BLaER1 (cell line): Measurements from ENCODE around the gene ATXN2L.

Experiments used
- H3K27ac ChIP-seq: shearing (Covaris generic); formaldehyde crosslinking; 2 replicates; pipeline ENCODE4 v1.8.1; 2022
- H3K27me3 ChIP-seq: shearing (Covaris generic); formaldehyde crosslinking; 2 replicates; pipeline ENCODE4 v1.8.1; 2022
- H3K36me3 ChIP-seq: shearing (Covaris generic); formaldehyde crosslinking; 2 replicates; pipeline ENCODE4 v1.8.1; 2022
- H3K4me1 ChIP-seq: shearing (Covaris generic); formaldehyde crosslinking; 2 replicates; pipeline ENCODE4 v1.8.1; 2022
- H3K4me2 ChIP-seq: shearing (Covaris generic); formaldehyde crosslinking; 2 replicates; pipeline ENCODE4 v1.8.1; 2022
- H3K4me3 ChIP-seq: shearing (Covaris generic); formaldehyde crosslinking; 2 replicates; pipeline ENCODE4 v1.8.1; 2022
- H3K9ac ChIP-seq: shearing (Covaris generic); formaldehyde crosslinking; 2 replicates; pipeline ENCODE4 v1.8.1; 2022
- H3K9me3 ChIP-seq: shearing (Covaris generic); formaldehyde crosslinking; 2 replicates; pipeline ENCODE4 v1.8.1; 2022
- H4K20me1 ChIP-seq: shearing (Covaris generic); formaldehyde crosslinking; 2 replicates; pipeline ENCODE4 v1.8.1; 2022
- Cebpa-rat ChIP-seq: shearing (Covaris generic); IDR thresholded peaks from 2 replicates; pipeline ENCODE4 v1.8.1; 2022

The ATXN2L gene

DNA sequence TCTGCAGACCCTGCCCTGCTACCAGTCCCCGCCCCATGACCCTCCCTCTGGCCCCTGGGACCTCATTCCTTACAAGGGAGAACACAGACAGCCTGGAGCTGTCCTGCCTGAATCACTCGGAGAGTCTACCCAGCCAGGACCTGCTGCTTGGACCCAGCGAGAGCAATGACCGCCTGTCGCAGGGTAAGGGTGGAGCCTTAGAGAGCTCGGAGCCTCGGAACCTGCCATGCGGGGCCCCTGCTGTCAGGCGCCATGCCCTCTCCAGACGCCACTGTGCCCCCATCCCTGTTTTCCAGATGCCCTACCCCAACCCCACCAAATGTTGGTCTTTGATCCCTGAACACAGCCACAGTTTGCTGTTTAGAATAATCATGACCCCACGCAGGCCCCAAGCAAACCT is 46.4 kb downstream of the ATXN2L start:
- no peaks in the 10 kb centered on the region for H3K9me3 ChIP-seq

DNA sequence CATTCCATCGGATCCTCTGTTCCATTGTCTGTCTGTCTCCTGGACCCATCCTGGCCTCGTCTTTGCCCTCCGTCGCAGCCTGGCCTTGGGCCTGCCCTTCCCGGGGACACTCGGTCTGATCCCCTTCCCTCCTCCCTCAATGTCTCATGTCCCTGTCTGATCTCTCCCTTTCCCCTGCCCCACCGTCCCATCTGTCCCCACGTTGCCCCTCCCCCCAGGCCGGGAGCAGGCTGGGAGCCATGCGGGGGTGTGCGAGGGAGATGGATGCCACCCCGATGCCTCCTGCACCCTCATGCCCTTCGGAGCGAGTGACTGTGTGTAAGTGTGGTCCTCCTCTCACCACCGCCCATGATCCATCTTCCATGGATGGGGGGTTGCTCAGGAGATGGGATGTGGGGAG is 50.2 kb downstream of the ATXN2L start:
- no peak overlapping the region for H3K4me2 ChIP-seq
- no peaks in the 10 kb centered on the region for H3K9me3 ChIP-seq
- H3K4me1 ChIP-seq = peaks cover 41% of the 10 kb centered on the region
- no peak overlapping the region for H3K4me3 ChIP-seq
- peaks cover 75% of the 10 kb centered on the region for H3K36me3 ChIP-seq
- H4K20me1 ChIP-seq = peaks cover 25% of the 10 kb centered on the region
- H3K9ac ChIP-seq = no peak overlapping the region
- H3K27me3 ChIP-seq = no peaks in the 10 kb centered on the region
- H3K27ac ChIP-seq = no peak overlapping the region
- TF ChIP-seq Cebpa-rat = no peak

More for the DNA sequence above, 46.4 kb downstream of the ATXN2L start:
- Histone ChIP-seq H3K4me3 (no peak overlapping the region), H3K36me3 (peaks cover 86% of the 10 kb centered on the region), H3K4me1 (peaks cover 25% of the 10 kb centered on the region), H3K4me2 (no peak overlapping the region), H3K27ac (no peak overlapping the region), H3K27me3 (no peaks in the 10 kb centered on the region), H3K9ac (no peak overlapping the region), H4K20me1 (peaks cover 41% of the 10 kb centered on the region)
- TF ChIP-seq Cebpa-rat = no peak

DNA sequence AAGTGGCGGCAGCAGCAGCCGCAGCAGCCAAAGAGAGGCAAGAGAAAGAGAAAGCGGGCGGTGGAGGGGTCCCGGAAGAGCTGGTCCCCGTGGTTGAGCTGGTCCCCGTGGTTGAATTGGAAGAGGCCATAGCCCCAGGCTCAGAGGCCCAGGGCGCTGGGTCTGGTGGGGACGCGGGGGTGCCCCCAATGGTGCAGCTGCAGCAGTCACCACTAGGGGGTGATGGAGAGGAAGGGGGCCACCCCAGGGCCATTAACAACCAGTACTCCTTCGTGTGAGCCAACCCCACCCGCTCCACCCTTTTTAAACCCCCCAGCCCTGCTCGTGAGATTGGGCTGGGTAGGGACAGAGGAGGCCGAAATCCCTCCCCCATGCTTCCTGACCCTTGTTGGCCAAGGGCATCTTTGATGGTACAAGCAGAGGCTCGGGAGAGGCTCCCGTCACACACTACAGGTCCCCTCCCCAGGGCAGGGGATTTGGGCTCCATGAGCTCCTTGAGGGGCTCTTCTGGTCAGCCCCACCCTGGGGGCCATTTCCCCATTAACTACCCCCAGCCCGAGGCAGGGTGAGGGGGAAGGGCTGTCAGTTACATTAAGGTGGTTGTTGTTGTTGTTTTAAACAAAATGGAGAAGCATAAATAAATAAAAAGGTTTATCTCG is 50.9 kb downstream of the ATXN2L start:
- H3K27ac ChIP-seq = no peak overlapping the region
- H3K27me3 ChIP-seq = no peaks in the 10 kb centered on the region

DNA sequence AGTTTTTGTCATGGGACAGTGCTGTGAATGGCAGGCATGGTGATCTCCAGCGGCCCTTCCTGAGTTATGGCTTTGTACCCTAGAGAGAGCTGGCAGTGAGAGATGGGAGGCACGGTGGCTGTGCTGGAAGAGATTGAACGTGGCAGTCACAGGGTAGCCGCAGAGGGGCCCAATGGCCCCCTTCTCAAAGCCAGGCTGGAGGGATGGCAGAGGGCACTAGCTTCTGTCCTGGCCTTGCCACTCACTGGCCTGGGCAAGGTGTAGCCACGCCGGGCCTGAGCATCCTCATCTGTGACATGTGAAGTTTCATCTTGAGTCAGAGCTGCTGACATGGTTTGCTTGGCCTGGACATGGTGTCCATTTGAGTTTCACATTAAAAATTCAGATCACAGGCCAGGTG is 51.6 kb downstream of the ATXN2L start:
- Histone ChIP-seq H3K4me2 (no peak overlapping the region), H3K27me3 (no peaks in the 10 kb centered on the region), H4K20me1 (peaks cover 25% of the 10 kb centered on the region), H3K4me3 (no peak overlapping the region), H3K4me1 (peaks cover 56% of the 10 kb centered on the region), H3K9ac (no peak overlapping the region), H3K27ac (no peak overlapping the region), H3K9me3 (no peaks in the 10 kb centered on the region), H3K36me3 (peaks cover 61% of the 10 kb centered on the region)
- TF ChIP-seq Cebpa-rat = no peak

More for the DNA sequence above, 50.9 kb downstream of the ATXN2L start:
- Histone ChIP-seq H3K4me2 (no peak overlapping the region), H3K9me3 (no peaks in the 10 kb centered on the region), H4K20me1 (peaks cover 25% of the 10 kb centered on the region), H3K9ac (no peak overlapping the region), H3K4me3 (no peak overlapping the region), H3K4me1 (peaks cover 48% of the 10 kb centered on the region), H3K36me3 (peaks cover 68% of the 10 kb centered on the region)
- no peak for TF ChIP-seq Cebpa-rat

DNA sequence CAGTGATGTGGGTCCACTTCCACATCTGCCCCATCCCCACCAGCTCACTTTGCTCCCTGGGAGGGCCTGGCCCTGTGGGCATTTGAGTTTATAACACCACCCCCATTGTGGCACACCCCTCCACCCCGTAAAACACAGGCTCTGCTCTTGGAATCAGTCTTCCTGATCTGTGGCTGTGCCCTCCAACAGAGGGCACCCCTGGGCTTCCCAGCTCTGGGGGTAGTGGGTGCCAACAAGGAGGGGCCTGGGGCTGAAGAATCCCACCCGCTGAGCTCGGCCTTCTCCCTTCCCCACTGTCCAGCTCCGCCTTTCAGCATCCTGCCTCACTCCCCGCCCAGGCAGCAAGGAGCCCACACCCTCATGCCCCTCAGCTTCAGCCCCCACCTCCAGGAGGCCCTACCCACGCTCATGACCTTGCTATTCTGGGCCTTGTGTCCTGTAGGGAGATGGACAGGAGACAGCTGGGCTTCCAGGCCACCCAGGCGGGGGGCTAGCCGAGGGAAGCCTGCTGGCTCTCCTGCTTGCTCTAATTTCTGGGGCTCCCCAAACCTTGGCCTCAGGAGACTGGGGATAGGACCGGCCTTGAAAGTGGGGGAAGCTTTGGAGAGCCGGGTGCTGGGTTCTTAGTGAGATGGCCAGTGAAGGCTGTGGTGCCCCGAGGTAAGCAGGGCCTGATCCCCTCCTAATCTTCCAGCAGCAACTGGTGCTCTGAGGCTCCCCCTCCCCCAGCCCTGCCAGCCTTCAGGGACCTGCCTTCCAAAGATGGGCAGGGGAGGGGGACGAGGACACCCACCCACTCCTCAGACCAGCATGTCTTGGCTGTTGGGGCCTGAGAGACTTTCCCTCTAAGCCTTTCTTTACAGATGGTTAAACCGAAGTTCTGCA is 52.6 kb downstream of the ATXN2L start:
- Histone ChIP-seq H3K36me3 (peaks cover 51% of the 10 kb centered on the region), H3K27ac (peak overlapping the region; percentile 63), H3K4me1 (peaks cover 60% of the 10 kb centered on the region), H3K9me3 (no peaks in the 10 kb centered on the region), H4K20me1 (peaks cover 18% of the 10 kb centered on the region), H3K4me3 (no peak overlapping the region), H3K27me3 (no peaks in the 10 kb centered on the region), H3K9ac (0 out of 2 replicates have a peak overlapping the region, but pooled peaks have one; percentile 55), H3K4me2 (no peak overlapping the region)
- no peak for TF ChIP-seq Cebpa-rat

DNA sequence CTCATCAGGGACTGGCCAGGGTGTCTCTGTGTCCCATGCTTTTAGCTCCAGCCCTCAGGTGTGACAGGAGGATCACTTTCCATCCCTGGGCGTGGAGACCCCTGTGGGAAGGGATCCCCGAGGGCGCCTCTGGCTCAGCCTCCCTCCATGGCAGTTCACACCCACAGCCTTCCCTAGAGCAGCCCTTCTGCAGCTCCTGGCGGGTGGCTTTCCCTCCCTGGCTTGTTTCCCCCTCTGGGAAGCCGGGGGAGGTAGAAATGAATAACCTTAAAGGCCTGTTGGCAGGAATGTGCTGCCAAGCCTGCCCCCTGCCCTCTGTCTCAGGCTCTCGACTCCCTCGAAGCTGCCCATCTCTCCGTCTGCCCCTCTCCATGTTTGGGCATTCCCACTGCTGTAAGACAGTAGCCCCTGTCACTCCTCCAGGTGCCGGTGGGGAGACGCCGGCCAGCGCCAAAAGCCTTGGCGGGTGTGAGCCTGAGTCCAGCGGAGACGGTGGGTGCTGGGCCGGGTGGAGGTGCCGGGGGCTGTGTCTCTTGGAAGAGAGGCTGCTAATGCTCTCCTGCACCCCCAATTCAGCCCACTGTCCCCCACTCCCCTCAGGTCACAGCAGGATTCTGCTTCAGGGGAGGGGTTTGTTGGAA is 53.3 kb downstream of the ATXN2L start:
- peak overlapping the region; percentile 63 for H3K27ac ChIP-seq

DNA sequence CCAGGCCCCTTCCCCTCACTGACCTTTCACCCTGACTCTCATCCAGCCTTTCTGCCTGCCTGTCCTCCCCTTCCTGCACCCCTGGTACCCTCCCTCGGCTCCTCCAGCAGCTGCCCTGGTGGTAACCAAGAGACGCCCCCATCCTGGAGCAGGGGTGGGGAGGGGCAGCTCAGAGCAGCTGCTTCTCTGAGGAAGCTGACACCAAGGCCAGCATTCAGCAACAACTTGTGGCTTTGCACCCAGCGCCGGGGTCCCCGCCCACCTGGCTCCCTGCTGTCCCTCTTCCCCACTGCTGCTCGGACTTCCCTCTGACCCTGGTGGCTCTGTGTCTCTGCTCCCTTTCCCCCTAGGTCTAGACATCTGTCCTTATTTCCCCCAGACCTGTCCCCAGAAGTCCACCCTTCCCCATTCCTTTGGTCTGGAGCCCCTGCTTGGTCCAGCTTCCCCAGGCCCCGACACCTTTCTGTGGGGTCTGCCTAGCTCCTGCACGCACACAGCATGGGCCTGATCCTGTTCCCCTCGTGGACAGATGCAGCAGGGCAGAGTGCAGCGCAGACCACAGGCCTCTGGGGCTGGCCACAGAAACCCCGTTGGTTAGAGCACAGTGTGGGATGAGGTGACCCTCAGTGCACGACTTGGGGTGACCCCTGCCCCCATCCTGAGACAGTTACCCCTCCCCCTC is 54.3 kb downstream of the ATXN2L start:
- peak overlapping the region; percentile 63 for H3K27ac ChIP-seq
- peak overlapping the region; percentile 74 for H3K4me2 ChIP-seq
- peaks cover 34% of the 10 kb centered on the region for H3K36me3 ChIP-seq
- H3K27me3 ChIP-seq = no peaks in the 10 kb centered on the region
- TF ChIP-seq Cebpa-rat = no peak
- H3K4me1 ChIP-seq = peaks cover 68% of the 10 kb centered on the region
- H4K20me1 ChIP-seq = peaks cover 18% of the 10 kb centered on the region
- peak overlapping the region; percentile 55; the same call in 1 of the 2 replicates for H3K9ac ChIP-seq
- H3K4me3 ChIP-seq = no peak overlapping the region
- no peaks in the 10 kb centered on the region for H3K9me3 ChIP-seq

More for the DNA sequence above, 53.3 kb downstream of the ATXN2L start:
- Histone ChIP-seq H3K27me3 (no peaks in the 10 kb centered on the region), H3K4me3 (no peak overlapping the region), H3K9ac (peak overlapping the region; percentile 55; the same call in 1 of the 2 replicates), H3K4me1 (peaks cover 68% of the 10 kb centered on the region), H3K36me3 (peaks cover 44% of the 10 kb centered on the region), H4K20me1 (peaks cover 18% of the 10 kb centered on the region), H3K9me3 (no peaks in the 10 kb centered on the region), H3K4me2 (peak overlapping the region; percentile 74; the same call in 1 of the 2 replicates)
- TF ChIP-seq Cebpa-rat = no peak

DNA sequence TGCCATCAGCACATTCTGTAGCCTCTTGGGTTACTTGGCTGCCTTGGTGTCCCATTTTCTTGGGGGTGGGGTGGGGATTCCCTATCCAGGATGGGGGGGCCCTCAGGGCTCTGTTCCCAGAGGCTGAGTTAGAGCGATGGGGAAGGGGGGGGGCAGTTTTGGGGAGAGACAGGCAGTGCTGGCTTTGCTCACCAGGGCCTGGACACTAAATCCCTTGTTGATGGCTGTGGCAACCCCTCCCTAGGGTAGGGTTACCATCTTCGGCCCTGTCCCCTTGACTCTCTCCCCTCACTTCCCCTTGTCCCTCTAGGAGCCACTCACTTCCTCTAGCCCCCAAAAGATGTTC is 54.8 kb downstream of the ATXN2L start:
- H3K4me1 ChIP-seq = peaks cover 68% of the 10 kb centered on the region
- H3K9ac ChIP-seq = no peak overlapping the region; the same call in 1 of the 2 replicates
- H3K4me2 ChIP-seq = peak overlapping the region; percentile 99
- TF ChIP-seq Cebpa-rat = no peak
- 0 out of 2 replicates have a peak overlapping the region, but pooled peaks have one; percentile 26 for H3K27ac ChIP-seq
- H3K27me3 ChIP-seq = no peaks in the 10 kb centered on the region
- H4K20me1 ChIP-seq = peaks cover 18% of the 10 kb centered on the region
- H3K9me3 ChIP-seq = no peaks in the 10 kb centered on the region
- peaks cover 29% of the 10 kb centered on the region for H3K36me3 ChIP-seq
- no peak overlapping the region for H3K4me3 ChIP-seq

DNA sequence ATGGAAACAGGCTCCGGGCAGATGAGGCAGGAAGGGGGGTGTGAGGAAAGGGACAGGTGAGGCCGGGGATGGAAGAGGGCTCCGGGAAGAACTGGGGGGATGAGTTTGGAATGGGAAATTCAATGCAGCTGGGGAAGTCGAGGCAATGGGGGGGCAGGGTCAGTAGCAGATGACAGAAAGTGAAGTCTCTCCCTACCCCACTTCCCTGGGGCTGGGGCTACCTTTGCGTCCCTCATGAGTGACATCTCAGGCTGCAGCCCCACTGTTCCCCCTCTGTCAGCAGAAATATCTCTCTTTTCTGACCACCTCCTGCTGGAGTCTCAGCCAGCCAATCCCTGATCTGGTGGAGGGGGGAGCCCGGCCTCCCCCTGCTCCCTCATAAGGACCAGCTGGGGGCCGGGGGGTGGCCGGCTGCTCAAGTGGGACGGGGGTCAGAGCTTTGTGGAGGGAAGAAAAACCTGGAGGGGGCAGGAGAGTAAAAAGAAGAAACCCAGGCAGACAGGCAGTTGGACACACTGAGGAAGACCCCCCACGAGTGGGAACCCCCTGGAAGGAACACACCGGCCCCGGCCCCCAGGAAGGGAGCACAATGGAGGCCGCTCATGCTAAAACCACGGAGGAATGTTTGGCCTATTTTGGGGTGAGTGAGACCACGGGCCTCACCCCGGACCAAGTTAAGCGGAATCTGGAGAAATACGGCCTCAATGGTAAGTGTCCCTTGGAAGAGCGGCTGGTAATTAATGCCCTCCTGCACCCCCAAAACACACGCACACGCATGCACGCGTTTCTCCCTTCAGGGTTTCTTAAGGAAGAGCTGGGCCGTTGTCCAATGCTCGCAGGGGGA is 55.5 kb downstream of the ATXN2L start, which contains the start of gene ATP2A1:
Gene ATP2A1 (plus strand): TSS at position 406 of the 844 bp plus-strand sequence. CDS start 184 bp downstream, at position 590.
- peak within 1 kb of the TSS; percentile 73 for H3K27ac ChIP-seq
- H3K9me3 ChIP-seq = no peaks in the 10 kb centered on the region
- H4K20me1 ChIP-seq = peaks cover 18% of the 10 kb centered on the region
- H3K9ac ChIP-seq = peak within 1 kb of the TSS; percentile 80
- peaks cover 73% of the 10 kb centered on the region for H3K4me1 ChIP-seq
- no peak for TF ChIP-seq Cebpa-rat
- peaks cover 22% of the 10 kb centered on the region for H3K36me3 ChIP-seq
- H3K4me3 ChIP-seq = peak within 1 kb of the TSS; percentile 78
- H3K27me3 ChIP-seq = no peaks in the 10 kb centered on the region
- peak within 1 kb of the TSS; percentile 99 for H3K4me2 ChIP-seq
